Measurements from ENCODE around the gene FLRT1.

GRCh38 chr11:63997104-63997700, 38.5 kb upstream of the FLRT1 start:
- TF ChIP-seq CTCF (IDR thresholded peaks at IDR 0.05) (no peak), POLR2A (IDR thresholded peaks at IDR 0.05) (no peak)
